Measurements from ENCODE around the gene LMOD1.

- TF ChIP-seq, protein P1, sequence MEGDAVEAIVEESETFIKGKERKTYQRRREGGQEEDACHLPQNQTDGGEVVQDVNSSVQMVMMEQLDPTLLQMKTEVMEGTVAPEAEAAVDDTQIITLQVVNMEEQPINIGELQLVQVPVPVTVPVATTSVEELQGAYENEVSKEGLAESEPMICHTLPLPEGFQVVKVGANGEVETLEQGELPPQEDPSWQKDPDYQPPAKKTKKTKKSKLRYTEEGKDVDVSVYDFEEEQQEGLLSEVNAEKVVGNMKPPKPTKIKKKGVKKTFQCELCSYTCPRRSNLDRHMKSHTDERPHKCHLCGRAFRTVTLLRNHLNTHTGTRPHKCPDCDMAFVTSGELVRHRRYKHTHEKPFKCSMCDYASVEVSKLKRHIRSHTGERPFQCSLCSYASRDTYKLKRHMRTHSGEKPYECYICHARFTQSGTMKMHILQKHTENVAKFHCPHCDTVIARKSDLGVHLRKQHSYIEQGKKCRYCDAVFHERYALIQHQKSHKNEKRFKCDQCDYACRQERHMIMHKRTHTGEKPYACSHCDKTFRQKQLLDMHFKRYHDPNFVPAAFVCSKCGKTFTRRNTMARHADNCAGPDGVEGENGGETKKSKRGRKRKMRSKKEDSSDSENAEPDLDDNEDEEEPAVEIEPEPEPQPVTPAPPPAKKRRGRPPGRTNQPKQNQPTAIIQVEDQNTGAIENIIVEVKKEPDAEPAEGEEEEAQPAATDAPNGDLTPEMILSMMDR (conservative IDR thresholded peaks at IDR 0.05; ENCODE audit: low read depth, low read length): no peak
- TF ChIP-seq EZH2 (IDR thresholded peaks at IDR 0.05; ENCODE audit: borderline replicate concordance, low read depth, low read length, poor library complexity, severe bottlenecking): no peak
Measured at GRCh38 chr1:201890806-201891450, 55.4 kb downstream of the LMOD1 start.
